HG03025 (cell line): Measurements from ENCODE around the gene MX1.

ENCODE experiments used
- ATAC-seq: cut with Tn5 transposase; IDR thresholded peaks from one replicate; pipeline ENCODE4 v1.9.1; 2021; ENCODE audit warnings: mild to moderate bottlenecking, moderate library complexity; ENCODE audit not compliant: unreplicated experiment, low FRiP score

The MX1 gene, protein sequence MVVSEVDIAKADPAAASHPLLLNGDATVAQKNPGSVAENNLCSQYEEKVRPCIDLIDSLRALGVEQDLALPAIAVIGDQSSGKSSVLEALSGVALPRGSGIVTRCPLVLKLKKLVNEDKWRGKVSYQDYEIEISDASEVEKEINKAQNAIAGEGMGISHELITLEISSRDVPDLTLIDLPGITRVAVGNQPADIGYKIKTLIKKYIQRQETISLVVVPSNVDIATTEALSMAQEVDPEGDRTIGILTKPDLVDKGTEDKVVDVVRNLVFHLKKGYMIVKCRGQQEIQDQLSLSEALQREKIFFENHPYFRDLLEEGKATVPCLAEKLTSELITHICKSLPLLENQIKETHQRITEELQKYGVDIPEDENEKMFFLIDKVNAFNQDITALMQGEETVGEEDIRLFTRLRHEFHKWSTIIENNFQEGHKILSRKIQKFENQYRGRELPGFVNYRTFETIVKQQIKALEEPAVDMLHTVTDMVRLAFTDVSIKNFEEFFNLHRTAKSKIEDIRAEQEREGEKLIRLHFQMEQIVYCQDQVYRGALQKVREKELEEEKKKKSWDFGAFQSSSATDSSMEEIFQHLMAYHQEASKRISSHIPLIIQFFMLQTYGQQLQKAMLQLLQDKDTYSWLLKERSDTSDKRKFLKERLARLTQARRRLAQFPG

GRCh38 chr21:41425954-41426675, at the start of gene MX1:
Gene MX1, plus strand, starts transcription at chr21:41426239. Its CDS starts 5,832 bp downstream, at chr21:41432071.
- peak; percentile 81 for ATAC-seq

- ATAC-seq, result no peak
Measured at GRCh38 chr21:41377715-41378114, 48.3 kb upstream of the MX1 start.

- no peak for ATAC-seq
Measured at GRCh38 chr21:41378849-41379248, 47.2 kb upstream of the MX1 start.

DNA sequence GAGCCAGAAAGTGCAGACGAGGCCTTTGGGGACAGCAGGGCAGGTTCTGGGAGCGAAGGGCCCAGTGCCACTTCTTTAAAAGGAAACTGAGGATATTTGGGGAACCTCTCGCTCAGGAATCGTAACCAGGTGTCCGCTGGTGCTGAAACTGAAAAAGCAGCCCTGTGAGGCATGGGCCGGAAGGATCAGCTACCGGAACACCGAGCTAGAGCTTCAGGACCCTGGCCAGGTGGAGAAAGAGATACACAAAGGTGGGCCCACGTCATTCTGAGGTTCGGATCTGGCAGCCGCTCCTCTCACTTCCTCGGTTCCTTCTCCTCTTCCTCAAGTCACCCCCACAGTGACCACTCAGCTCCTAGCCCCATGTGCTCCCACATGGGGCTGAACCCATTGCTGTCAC, 46.1 kb upstream of the MX1 start:
- ATAC-seq, result no peak

GRCh38 chr21:41381731-41382130, 44.3 kb upstream of the MX1 start:
- ATAC-seq, result no peak

- ATAC-seq, result no peak
Measured at GRCh38 chr21:41387042-41387819, 38.8 kb upstream of the MX1 start.

DNA sequence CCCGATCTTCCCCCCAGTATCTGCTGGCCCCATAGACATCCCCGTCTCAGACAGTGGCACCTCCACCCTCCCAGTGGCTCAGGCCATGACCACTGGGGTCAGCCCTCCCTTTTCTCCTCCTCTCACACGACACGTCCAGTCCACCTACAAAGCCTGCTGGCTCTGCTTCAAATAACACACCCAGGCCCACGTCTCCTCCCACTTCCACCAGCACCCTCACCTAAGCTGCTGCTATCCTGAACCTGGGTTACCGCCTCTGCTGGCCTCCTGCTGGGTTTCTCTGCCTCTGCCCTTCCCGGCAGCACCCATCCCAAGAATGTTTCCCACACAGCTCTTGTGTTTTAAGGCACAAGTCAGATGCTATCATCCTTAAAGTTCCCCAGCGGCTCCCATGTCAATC, 38.2 kb upstream of the MX1 start:
- no peak for ATAC-seq

- ATAC-seq, result no peak
Measured at GRCh38 chr21:41388259-41388658, 37.8 kb upstream of the MX1 start.

GRCh38 chr21:41390043-41390639, 35.9 kb upstream of the MX1 start:
- ATAC-seq, result no peak

- no peak for ATAC-seq
Measured at GRCh38 chr21:41393876-41394465, 32.1 kb upstream of the MX1 start.

DNA sequence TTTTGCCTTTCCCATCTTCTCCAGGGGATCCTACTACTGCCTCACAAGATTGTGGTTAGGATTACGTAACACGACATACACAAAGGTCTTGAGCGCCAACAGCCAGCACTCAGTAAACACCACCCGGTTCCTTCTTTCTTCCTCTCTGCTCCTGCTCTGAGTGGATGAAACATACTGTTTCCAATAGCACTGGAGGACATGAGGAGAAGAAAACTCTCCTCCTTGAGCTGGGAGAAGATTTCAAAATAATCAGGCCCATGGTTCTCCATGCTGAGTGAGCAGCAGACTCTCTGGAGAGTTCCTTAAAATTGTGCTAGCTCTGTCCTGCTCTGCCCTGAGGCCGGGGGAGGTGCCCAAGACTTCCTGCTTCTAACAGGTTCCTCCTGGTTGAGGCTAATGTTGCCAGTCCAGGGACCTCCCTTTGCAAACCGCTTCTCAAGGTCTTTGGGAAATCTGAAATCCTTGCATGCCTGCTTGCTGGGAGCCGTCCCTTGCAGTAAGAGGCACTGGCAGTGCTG, 29.4 kb upstream of the MX1 start:
- ATAC-seq, result no peak

DNA sequence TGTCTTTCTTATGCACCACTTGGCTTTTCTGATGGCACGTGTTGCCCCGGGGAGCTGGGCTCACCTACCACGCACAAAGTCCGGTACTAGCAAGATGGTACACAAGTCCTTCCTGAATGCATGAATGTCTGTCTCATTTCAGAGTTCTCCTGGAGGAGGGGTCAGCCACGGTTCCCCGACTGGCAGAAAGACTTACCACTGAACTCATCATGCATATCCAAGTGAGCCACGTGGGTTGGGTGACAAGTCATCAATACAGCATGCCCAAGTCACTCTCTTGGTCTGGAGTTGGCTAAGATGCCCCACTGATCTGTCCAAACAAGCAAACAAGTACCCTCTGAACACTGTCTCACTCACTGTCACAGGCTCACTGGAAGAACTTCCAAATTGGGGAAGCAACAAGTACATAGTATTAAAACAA, 28.6 kb upstream of the MX1 start:
- ATAC-seq, result no peak

GRCh38 chr21:41398251-41398650, 27.8 kb upstream of the MX1 start:
- ATAC-seq, result no peak

GRCh38 chr21:41398831-41399230, 27.2 kb upstream of the MX1 start:
- ATAC-seq, result no peak

DNA sequence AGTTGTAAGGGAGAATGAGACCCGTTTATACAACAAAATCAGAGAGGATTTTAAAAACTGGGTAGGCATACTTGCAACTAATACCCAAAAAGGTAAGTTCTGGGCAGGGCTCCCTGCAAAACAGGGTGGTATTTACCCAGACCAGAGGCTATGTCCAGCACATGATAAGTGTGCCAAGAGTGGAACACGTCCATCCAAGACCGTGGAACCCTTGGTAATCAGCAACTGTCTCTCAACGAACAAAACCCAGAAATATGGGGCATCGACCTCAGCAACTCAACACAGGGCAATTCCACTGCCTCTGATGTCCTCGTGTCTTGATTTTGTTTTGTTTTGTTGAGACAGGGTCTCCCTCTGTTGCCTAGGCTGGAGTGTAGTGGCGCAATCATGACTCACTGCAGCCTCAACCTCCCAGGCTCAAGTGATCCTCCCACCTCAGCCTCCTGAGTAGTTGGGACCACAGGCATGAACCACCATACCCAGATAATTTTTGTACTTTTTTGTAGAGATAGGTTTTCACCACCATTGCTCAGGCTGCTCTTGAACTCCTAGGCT, 26.7 kb upstream of the MX1 start:
- ATAC-seq, result no peak

GRCh38 chr21:41402231-41402630, 23.8 kb upstream of the MX1 start:
- ATAC-seq, result no peak

- no peak for ATAC-seq
Measured at GRCh38 chr21:41402796-41403195, 23.2 kb upstream of the MX1 start.

- ATAC-seq, result no peak
Measured at GRCh38 chr21:41403331-41403730, 22.7 kb upstream of the MX1 start.

DNA sequence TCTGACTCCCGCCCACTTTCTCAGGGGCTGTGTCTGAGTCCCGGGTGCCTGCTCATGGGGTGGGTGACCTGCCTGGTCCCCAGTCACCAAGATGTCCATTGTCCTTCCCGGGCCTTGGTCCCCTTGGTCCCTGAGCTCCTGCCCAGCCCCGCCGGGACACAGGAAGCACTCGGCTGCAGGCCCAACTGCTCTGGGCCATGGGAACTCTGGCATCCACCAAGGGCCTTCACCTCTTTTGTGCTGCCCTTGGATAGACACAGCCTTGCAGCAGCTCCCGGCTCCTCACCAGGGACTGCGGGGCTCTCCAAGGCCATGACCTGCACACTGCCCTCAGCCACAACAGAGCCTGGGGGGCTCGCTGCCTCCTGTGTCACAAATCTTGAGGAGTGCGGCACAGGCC, 22.1 kb upstream of the MX1 start:
- ATAC-seq, result no peak
